Measurements from ENCODE around the gene GOLGA6D.
"Not testable (repeated sequence)": the region's sequence is repeated elsewhere in the genome, so short reads cannot be mapped to it uniquely, and the experiment has no call there.

The GOLGA6D gene

GRCh38 chr15:75293660-75294059 is 11.0 kb downstream of the GOLGA6D start:
- not testable (repeated sequence) for DNase-seq

DNA sequence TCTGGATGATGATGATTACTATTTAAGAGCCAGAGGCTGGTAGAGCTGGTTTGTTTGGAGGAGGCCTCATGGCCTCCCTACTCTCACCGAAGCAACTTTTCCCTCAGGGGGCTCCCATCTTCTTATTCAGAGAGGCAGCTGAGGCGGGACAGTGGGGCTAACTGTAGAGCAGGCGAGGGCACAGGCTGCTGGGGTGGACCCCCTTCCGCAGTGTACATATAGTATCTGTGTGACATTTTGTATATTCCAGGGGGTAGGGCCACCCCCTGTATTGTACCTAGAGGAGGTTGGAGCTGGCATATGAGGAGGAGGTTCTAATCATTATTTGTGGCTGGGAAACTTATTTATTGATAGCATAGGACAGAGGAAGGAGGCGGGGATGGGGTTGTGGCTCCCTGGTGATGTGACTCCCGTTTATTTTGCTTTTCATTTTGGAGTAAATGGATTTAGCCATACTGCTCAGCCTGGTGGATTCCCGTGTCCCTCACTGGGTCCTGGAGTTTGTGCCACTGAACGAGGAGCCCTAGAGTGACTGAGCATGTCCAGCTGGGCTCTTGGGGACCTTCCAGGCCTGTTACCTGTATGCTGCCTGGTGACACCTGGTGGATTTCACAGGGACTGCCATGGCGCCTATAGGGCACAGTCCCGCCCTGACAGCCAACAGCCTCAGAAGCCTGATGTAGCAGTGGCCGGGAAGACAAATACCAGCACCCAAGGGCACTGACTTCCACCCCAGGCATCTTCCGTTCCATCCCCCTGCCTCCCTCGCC is 16.1 kb downstream of the GOLGA6D start:
- not testable (repeated sequence) for DNase-seq

- not testable (repeated sequence) for DNase-seq
Observed at GRCh38 chr15:75299311-75299688, 16.7 kb downstream of the GOLGA6D start.

- not testable (repeated sequence) for DNase-seq
Observed at GRCh38 chr15:75300026-75300425, 17.4 kb downstream of the GOLGA6D start.

DNA sequence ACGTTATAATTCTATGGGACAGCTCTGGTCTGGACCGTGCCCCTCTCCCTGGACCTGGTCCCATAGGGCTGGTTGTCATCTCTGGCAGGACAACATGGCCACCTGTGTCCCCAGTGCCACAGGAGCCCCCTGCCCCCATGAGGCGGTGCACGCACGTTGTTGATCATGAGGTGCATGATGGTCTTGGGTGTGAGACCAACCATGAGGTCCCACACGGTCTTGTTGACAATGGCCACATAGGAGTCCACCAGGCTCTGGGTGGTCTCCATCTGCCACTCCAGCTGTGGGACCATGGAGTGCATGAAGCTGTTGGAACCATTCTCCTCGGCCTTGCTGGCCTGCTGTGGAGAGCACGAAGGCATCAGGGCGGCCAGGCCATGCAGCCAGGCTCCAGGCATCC is 19.7 kb downstream of the GOLGA6D start:
- DNase-seq: no peak

- DNase-seq: not testable (repeated sequence)
Observed at GRCh38 chr15:75302753-75303152, 20.1 kb downstream of the GOLGA6D start.

- DNase-seq: no peak
Observed at GRCh38 chr15:75306188-75306587, 23.6 kb downstream of the GOLGA6D start.

- DNase-seq: peak; percentile 81
Observed at GRCh38 chr15:75307778-75308390, 25.2 kb downstream of the GOLGA6D start.

GRCh38 chr15:75309711-75310110 is 27.1 kb downstream of the GOLGA6D start:
- DNase-seq: no peak

DNA sequence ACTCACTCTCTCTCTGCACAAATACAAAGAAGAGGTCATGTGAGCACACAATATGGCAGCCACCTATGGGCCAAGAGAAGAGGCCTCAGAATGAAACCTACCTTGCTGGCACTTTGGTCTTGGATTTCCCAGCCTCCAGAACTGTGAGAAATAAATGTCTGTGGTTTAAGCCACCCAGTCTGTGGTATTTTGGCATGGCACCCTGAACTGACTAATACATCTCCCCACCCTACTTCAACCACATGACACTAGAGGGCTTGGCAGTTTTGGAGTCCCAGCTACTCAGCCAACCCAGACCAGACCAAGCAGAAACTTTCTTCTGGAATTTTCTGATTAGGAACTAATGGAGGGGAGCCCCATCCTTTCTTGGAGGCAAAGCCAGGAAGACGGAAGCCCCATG is 29.9 kb downstream of the GOLGA6D start:
- DNase-seq: not testable (repeated sequence)

- no peak for DNase-seq
Observed at GRCh38 chr15:75313116-75313845, 30.6 kb downstream of the GOLGA6D start.

- DNase-seq: no peak
Observed at GRCh38 chr15:75314552-75315290, 32.1 kb downstream of the GOLGA6D start.

GRCh38 chr15:75319231-75319897 is 36.7 kb downstream of the GOLGA6D start:
- DNase-seq: not testable (repeated sequence)

- DNase-seq: no peak
Observed at GRCh38 chr15:75321711-75322110, 39.1 kb downstream of the GOLGA6D start.

DNA sequence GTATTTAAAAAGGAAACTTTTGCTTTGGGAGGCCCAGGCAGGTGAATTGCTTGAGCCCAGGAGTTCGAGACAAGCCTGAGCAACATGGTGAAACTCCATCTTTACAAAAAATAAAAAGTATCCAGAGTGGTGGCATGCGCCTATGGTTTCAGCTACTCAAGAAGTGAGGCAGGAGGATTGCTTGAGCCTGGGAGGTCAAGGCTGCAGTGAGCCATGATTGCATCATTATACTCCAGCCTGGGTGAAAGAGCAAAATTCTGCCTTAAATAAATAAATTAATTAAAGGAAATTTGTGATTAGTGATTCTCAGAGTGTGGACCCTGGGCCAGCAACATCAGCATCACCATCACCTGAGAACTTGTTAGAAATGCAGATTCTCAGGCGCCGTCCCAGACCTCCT is 43.3 kb downstream of the GOLGA6D start:
- DNase-seq: no peak

DNA sequence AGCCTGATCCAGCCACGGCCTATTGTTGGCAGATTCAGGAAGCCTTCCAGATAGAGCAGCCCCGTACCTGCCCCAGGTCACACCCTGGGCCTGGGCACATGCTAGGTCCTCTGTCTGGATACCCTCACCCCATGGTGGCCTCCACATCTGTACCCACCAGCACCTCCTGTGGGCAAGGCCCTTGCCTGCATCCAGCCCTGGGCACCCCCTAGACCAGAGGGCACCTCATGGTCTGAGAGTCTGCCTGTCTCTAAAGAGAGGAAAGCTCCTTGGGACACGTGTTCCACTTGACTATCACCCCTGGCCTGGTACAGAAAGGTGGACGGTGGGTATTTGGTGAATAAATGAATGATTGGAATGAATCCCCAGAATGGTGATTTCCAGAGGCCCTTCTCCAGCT is 44.4 kb downstream of the GOLGA6D start:
- no peak for DNase-seq

GRCh38 chr15:75327491-75327890 is 44.9 kb downstream of the GOLGA6D start:
- no peak for DNase-seq

- DNase-seq: no peak
Observed at GRCh38 chr15:75328493-75329314, 46.1 kb downstream of the GOLGA6D start.

- DNase-seq: no peak
Observed at GRCh38 chr15:75329571-75329970, 46.9 kb downstream of the GOLGA6D start.

DNA sequence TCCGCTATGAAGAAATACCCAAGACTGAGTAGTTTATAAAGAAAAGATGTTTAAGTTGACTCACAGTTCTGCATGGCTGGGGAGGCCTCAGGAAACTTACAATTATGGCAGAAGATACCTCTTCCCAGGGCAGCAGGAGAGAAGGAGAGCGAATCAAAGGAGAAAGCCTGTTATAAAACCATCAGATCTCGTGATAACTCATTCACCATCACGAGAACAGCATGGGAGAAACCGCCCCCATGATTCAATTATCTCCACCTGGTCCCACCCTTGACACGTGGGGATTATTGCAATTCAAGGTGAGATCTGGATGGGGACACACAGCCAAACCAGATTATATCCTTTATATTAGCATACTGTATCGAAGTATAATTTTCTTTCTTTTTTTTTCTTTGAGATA is 49.5 kb downstream of the GOLGA6D start:
- DNase-seq: not testable (repeated sequence)

DNA sequence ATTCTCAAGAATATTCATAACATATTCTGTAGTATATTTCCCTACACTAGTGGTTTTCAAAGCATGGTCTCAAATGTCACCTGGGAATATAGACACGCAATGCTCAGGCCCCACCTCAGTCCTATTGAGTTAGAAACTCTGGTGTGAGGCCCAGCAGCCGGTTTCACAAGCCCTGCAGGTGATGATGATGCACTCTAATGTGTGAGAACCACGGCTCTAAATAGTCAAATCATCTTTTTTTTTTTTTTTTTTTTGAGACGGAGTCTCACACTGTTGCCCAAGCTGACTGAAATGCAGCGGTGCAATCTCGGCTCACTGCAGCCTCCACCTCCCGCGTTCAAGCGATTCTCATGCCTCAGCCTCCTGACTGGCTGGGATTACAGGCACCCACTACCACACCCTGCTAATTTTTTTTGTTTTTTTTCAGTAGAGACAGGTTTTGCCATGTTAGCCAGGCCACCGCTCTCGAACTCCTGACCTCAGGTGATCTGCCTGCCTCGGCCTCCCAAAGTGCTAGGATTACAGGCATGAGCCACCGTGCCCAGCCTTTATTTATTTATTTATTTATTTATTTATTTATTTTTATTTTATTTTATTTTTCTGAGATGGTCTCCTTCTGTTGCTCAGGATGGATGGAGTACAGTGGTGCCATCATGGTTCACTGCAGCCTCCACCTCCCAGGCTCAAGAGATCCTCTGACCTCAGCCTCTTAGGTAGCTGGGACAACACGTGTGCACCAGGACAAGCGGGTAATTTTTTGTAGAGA is 51.2 kb downstream of the GOLGA6D start:
- not testable (repeated sequence) for DNase-seq

Measured in DMS53 (cell line).